ENCODE measurements around the gene PKP4. TPM values are rescaled to one million over a fixed set of nuclear protein-coding genes. Genes with fewer than 3 reads are reported as not detected.

The PKP4 gene
- total and polyA plus RNA-seq, 2 of the 8 experiments (the other 6 are each of a cell fraction or from before 2014, with no cell fraction given), result 48.2 to 88.0 TPM

- no peak overlapping the region for H2AFZ ChIP-seq (ENCODE audit: low read length)
- no peak overlapping the region for H3K56ac ChIP-seq (replicated peaks; ENCODE audit: insufficient read length, low read depth, low read length)
- ChIA-PET CTCF (ENCODE audit: partially characterized antibody) (interaction anchor here (0.6 to 2.2 kb wide), 3 partner anchors 64 to 1126 kb away, joined by 3 to 8 read pairs (median 8); no protein-coding TSS in a partner anchor), POLR2A (ENCODE audit: partially characterized antibody) (interaction anchor here (2.3 kb wide), 1 partner anchor 10 kb away, joined by 8 read pairs; no protein-coding TSS in a partner anchor)
- DNase-seq (ENCODE audit: low read depth in 1 of 2, low spot score in 2 of 2) (no peak), FAIRE-seq (no peak)
- no peak overlapping the region for H3K9ac ChIP-seq (replicated peaks in 1 of 4; ENCODE audit: extremely low read depth in 1 of 4, low read depth in 3 of 4, low read length in 3 of 4)
- no peaks in the 10 kb centered on the region for H4K20me1 ChIP-seq (replicated peaks in 1 of 2; ENCODE audit: control insufficient read depth in 1 of 2, insufficient read depth in 2 of 2, low read length in 2 of 2)
- no peaks in the 10 kb centered on the region for H3K27me3 ChIP-seq (replicated peaks in 1 of 4; ENCODE audit: control insufficient read depth in 3 of 4, extremely low read depth in 1 of 4, insufficient read depth in 3 of 4, low read length in 3 of 4)
- H3K27ac ChIP-seq (ENCODE audit: low read depth, low read length), result no peak overlapping the region
- H3K14ac ChIP-seq (ENCODE audit: insufficient read length), result no peak overlapping the region
- no peak overlapping the region for H2BK5ac ChIP-seq (ENCODE audit: low read depth, low read length)
- H4K5ac ChIP-seq (ENCODE audit: insufficient read length, low read depth, low read length), result no peak overlapping the region
- no peak overlapping the region for H2BK15ac ChIP-seq (ENCODE audit: low read length)
- no peak overlapping the region for H4K91ac ChIP-seq (replicated peaks; ENCODE audit: insufficient read length, low read length)
- no peak overlapping the region for H3K4me3 ChIP-seq (ENCODE audit: extremely low read depth in 1 of 4, insufficient read depth in 2 of 4, low read depth in 3 of 4, low read length in 4 of 4)
- H3K79me1 ChIP-seq (ENCODE audit: low read depth, low read length), result no peaks in the 10 kb centered on the region
- H2AK5ac ChIP-seq (ENCODE audit: low read depth, low read length), result no peak overlapping the region
- H3K23ac ChIP-seq (ENCODE audit: insufficient read length), result no peak overlapping the region
- no peak overlapping the region for H3K4me2 ChIP-seq (ENCODE audit: insufficient read depth in 1 of 2, low read depth in 2 of 2, low read length in 2 of 2)
- no peaks in the 10 kb centered on the region for H3K79me2 ChIP-seq (ENCODE audit: control insufficient read depth in 1 of 2, insufficient read depth in 2 of 2, low read length in 2 of 2)
- WGBS, 2 experiments (ENCODE audit: extremely low coverage in 1 of 2, insufficient coverage in 1 of 2, insufficient read length in 1 of 2, insufficient replicate concordance in 2 of 2, low coverage in 1 of 2, low lambda C conversion rate in 2 of 2, missing lambda C conversion rate in 1 of 2), result 47% methylated on average over 2 of the region's 2 CpGs; no CpG with 5 or more reads in 1 of the 2 experiments
- H2BK20ac ChIP-seq (ENCODE audit: low read length), result no peak overlapping the region
- H4K8ac ChIP-seq (ENCODE audit: extremely low read depth, insufficient read depth, low read length), result no peak overlapping the region
- no peak overlapping the region for H2BK12ac ChIP-seq (ENCODE audit: low read depth, low read length)
- no peak overlapping the region for H3K4ac ChIP-seq (replicated peaks; ENCODE audit: insufficient read length, low read depth, low read length)
- H3K9me3 ChIP-seq (ENCODE audit: insufficient read depth in 2 of 2, low read depth in 1 of 2, low read length in 1 of 2), result no peaks in the 10 kb centered on the region
- H3K4me1 ChIP-seq (replicated peaks in 1 of 4; ENCODE audit: control insufficient read depth in 3 of 4, insufficient read depth in 4 of 4, low read length in 3 of 4), result peaks cover 0 to 6% (median 0%) of the 10 kb centered on the region in 4 experiments; a peak in 1 of 7 replicates
- no peak overlapping the region for H3K18ac ChIP-seq (ENCODE audit: extremely low read depth, low read length)
- no peak overlapping the region for H2BK120ac ChIP-seq (replicated peaks; ENCODE audit: low read depth, low read length)
- H3K36me3 ChIP-seq (ENCODE audit: control insufficient read depth in 2 of 4, insufficient read depth in 4 of 4, low read length in 3 of 4), result peaks cover 0 to 15% (median 3%) of the 10 kb centered on the region in 4 experiments; a peak in 5 of 8 replicates
- TF ChIP-seq CBX8 (IDR thresholded peaks at IDR 0.05; ENCODE audit: borderline replicate concordance, low read depth, low read length) (no peak), NANOG (IDR thresholded peaks at IDR 0.05; ENCODE audit: insufficient read depth, low read depth, low read length, poor library complexity, severe bottlenecking) (no peak), YY1 (IDR thresholded peaks at IDR 0.05; ENCODE audit: low read depth, low read length) (no peak), HDAC6 (IDR thresholded peaks at IDR 0.05; ENCODE audit: low read depth, low read length) (no peak), BRCA1 (IDR thresholded peaks at IDR 0.05; ENCODE audit: low read depth, low read length) (no peak), ZNF274 (IDR thresholded peaks at IDR 0.05; ENCODE audit: borderline replicate concordance, extremely low read depth, low read length) (no peak)
- H3K23me2 ChIP-seq (ENCODE audit: low read depth, low read length), result no peaks in the 10 kb centered on the region; the same call in 1 of the 2 replicates
These were observed 225.1 kb downstream of the PKP4 start for GRCh38 chr2:158681816-158682215.
